Body of pancreas (tissue), 4 donors: Measurements from ENCODE around the gene PAOX.
"Not testable (repeated sequence)": the region's sequence is repeated elsewhere in the genome, so short reads cannot be mapped to it uniquely, and the experiment has no call there.

Experiments used
- CTCF ChIP-seq, 7 experiments: fragments of 450-650 bp in 4 of 7; fragments of 200-600 bp in 3 of 7; sonication (generic) in 3 of 7; IDR thresholded peaks; one replicate each; pipeline ENCODE4 v1.5.1; 2016 to 2019; ENCODE audit warnings: antibody characterized with exemption in 7 of 7
- POLR2A ChIP-seq, 3 donors: fragments of 450-650 bp; IDR thresholded peaks; one replicate each; pipeline ENCODE4 v1.6.1; 2016; ENCODE audit warnings: antibody characterized with exemption in 3 of 3, mild to moderate bottlenecking in 2 of 3

- not testable (repeated sequence) for TF ChIP-seq CTCF, POLR2A (IDR thresholded peaks at IDR 0.05)
Measured at GRCh38 chr10:133414401-133414800, 35.3 kb downstream of the PAOX start.
